Stimulated activated CD8-positive, alpha-beta memory T cell treated with anti-CD3 and anti-CD28 coated beads, Interleukin-7, amount 100 ng/mL, for 48 hours (primary cell): ENCODE results near the gene KLHL22.
"Not testable (repeated sequence)": the region's sequence is repeated elsewhere in the genome, so short reads cannot be mapped to it uniquely, and the experiment has no call there.

Experiments used
- DNase-seq, 2 donors: peaks; one replicate each; pipeline ENCODE4 v3.0.0-alpha.2; 2020; ENCODE audit warnings: low read depth in 1 of 2; ENCODE audit errors: extremely low read depth in 1 of 2

The KLHL22 gene

DNA sequence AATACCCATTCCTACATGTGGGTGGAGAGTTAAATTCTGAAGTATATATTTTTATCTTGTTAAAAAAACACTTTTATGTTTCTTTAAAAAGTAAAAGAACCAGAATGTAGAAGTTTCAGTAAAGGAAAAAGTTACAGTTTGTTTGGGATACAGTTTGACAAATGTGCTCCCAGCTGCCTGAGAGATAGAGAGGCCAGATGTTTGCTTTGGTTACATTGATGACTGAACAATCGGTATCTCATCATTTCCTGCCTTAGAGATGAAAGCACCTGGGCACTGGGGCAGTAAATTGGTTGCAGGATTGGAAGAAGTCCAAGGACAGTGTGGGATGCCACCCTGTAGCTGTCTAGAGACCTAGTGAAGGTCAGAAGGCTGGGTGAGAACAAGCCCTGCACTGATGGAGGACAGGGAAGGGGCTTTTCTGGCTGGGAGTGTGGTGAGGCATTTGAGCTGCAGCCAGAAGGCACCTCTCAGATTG, 28.4 kb upstream of the KLHL22 start:
- no peak for DNase-seq

DNA sequence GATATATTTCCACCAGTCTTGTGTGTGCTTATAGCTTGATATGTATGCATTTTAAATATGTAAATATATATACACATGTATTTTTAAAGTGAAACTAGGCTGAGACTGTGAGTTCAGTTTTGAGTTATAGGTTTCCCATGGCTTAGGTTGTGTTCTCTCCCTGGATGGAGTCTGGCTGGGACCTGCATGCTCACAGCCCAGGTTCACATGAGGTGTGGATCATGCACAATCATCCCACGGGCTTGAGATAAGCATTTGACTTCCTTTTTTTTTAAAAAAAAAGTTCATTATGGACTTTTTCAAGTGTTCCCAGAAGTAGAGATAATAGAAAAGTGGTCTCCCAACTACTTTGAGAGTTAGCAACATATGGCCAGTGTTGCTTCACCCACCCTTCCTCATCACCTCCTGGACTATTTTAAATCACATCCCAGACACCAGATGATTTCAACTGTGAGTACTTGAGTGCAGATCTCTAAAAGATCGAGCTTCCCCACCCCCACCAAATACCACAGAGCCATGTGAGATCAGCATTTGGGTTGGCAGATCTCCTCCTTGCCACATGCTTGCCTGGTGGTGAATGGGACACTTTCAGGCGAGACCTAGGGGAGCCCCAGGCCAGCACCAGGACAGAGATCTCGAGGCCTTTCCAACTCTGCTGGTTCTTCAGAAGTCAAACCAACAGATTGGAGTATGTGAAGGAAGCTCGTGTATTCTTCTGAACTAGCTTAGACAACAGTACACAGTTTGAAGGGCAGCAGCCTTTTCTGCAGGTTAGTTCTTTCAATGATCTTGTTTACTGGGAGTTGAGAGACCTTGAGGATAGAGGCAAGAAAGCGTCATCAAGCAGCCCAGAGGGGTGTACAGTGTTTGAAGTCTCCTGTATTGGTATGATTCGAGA, 27.7 kb upstream of the KLHL22 start:
- DNase-seq, result no peak

DNA sequence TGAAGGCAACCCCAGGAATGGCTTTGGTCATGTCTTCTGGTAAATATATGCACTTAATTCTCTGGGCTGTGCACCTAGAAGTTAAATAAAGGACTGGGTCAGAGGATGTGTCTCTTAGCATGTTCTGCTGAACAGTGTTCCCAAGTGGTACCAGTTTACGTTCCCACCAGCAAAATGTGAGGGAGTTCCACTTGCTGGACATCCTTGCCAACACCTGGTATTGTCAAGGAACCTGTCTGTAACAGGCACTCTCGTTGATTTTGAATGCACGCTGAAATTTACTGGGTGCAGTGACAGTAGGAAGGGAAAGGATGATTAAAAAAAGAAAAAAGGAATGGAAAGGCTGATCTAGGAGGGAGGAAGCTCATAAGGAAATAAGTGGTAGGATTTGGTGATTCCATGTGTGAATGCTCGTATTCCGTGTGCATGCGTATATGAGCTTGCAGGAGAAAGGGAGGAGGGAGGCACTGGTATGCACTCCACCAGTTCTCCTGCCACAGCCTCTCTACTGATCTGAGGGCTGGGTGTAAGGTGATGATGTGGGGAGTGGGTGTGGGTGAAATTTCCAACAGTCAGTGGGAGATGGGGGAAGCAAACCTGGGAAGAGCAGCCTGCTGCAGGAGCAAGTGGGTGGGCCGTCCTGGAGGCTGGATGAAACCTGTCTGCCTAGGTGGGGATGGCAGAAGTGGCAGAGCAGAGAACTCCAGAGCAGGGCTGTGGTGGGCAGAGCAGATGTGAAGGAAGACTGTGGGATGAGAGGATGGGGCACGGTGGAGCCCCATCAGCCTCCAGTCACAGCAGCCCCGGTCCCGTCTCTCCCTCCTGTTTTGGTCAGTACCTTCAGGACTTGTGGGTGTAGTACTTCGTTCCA, 26.8 kb upstream of the KLHL22 start:
- DNase-seq, result no peak

DNA sequence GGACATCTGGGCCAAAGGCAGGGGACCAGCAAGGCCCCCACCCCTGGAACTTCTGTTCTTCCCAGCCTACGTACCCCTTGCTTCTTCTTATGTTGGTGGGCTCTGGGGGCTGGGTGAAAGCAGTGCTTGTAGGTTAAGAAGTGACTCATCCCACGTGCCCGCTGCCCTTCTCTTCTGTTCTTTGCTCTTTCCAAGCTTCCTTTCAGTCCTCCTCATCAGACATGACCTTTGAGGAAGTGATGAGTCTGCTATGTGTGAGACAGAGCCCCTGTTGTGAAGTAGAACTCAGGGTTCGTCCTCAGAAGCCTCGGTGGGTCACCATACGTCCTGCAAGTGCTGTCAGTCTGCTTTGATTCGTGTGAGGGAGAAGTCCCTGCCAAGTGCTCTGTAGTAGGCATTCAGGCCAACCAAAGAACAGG, 24.5 kb upstream of the KLHL22 start:
- DNase-seq, result peak in 1 of 2 donors; percentile 35

DNA sequence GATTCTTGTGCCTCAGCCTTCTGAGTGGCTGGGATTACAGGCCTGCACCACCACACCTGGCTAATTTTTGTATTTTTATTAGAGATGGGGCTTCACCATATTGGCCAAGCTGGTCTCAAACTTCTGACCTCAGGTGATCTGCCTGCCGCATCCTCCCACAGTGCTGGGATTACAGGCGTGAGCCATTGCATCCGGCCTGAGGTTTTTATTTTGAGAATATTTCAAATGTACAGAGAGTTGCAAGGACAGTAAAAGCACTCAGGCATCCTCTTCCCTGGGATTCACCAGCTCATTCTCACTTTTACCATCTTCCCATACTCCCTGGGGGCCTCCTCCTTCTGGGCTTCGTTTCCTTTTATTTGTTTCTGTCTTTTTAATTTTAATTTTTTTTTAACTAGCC, 24.0 kb upstream of the KLHL22 start:
- DNase-seq, result no peak

DNA sequence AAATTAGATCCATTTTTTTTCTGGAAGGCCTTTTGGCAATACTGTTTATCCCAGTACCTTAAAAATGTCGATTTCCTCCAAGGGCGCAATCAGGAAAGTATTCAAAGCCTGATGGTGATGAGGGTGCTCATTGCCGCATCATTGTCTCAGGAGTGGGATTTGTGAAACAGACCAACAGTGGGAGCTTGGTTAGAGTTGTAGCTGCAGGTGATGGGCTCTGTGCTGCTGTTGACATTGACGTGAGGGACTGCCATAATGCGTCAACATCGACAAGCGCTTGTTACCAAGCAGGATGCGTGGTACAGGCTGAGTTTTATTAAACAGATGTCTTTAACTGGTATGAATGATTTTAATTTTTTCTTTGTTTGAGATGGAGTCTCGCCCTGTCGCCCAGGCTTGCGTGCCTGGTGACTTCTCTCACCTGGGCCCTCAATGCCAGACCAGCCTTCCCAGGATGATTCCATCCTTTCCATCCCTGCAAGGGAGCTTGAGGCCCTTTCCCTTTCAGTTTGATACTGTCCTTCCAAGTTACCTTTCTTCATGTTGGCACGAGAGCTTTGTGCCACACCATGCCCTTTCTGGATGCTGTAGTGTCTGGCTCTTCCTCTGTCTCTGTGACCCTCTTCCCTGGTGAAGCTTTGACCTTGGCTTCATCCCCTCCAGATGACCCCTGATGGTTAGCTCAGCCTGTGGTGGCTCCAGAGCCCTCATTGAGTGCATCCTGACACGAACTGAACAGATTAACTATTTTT, 22.4 kb upstream of the KLHL22 start:
- no peak for DNase-seq

DNA sequence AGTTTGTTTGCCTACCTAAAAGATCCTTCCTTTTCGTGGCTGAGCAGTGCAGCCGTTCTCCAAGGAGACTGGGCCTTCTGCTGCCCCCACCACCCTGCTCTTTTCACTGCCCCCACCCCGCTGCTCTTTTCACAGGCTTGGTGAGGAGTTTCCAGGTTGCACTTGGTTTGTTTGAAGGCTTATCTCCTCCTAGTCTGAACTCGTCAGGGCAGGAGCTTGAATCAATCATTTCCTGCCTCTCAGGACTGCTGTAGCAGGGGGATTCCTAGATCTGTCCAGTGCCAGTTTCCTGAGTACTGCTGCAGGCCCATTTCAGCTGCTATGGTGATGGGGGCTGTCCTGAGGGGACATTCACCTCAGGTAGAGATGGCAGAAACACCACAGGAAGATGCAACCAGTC, 21.8 kb upstream of the KLHL22 start:
- DNase-seq, result no peak

DNA sequence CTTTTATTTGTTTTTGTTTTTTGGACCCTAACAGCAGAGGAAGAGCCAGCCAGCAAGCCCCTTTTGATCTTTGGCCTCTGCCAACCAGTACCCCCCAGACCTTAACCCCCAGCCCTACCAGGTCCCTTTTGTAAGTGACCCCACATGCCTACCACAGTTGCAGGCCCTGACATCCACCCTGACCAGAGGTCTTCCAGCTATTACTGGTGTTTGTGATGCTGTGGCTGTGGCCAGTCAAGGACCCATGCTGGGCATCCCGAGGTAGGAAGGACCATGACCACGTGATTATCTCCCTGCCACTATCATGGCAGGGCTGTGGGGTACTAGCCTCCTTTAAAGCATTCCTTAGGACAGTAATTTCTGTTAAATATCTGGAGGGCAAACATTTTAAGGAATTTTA, 20.8 kb upstream of the KLHL22 start:
- DNase-seq, result no peak

DNA sequence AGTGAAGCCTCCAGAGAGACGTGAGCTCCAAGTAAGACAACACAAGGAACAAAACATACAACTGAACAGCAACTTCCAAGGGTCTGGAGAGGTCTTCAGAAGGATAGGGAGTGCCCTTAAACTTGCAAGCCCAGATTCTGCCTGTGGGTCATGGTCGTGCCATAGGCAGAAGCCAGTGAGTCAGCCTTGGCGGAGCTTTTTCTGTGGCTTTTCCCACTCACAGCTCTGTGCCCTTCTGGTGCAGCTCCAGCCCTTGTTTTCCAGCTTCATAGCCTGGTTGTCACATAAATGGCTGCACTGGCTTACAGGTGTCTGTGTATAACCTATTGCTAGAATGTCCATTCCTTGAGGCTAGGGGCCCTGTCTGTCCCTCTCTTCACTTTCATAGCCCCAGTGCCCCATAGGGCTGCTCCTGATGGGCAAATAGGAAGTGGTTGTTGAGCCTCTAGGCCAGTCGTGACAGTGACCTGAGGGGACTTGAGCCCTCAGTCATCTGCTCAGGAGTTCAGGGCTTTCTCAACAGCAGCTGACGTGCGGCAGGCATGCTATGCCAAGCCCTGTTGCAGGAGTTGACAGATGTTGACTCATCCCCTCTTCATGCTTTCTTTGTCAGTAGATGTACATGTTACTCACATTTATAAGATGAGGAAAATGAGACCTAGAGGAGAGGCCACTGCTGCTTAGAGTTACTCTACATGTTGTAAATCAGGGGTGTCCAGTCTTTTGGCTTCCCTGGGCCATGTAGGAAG, 19.2 kb upstream of the KLHL22 start:
- peak in 1 of 2 donors; percentile 20 for DNase-seq

DNA sequence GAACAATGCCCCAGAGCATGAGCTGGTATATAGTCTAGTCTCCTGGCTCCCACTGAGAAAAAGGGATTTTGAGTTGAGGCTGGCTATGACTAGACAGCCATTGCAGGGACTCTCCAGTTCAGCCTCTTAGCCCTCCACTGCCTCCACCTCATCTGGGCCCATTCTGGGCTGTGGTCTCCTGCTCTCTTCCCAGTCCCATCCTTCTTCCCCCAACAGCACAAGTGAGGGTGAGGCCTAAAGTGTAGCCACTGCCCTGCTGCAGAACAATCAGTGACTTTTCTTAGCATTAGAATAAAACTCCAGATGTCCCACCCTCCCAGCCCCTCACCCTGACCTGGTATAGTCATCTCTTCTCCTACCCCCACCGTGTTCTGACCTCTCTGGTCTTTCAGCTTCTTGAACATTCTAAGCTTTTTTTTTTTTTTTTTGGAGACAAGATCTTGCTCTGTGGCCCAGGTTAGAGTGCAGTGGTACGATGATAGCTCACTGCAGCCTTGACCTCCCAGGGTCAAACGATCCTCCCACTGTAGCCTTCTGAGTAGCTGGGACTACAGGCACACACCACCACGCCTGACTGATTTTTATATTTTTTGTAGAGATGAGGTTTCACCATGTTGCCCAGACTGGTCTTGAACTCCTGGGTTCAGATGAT, 16.1 kb upstream of the KLHL22 start:
- no peak for DNase-seq

DNA sequence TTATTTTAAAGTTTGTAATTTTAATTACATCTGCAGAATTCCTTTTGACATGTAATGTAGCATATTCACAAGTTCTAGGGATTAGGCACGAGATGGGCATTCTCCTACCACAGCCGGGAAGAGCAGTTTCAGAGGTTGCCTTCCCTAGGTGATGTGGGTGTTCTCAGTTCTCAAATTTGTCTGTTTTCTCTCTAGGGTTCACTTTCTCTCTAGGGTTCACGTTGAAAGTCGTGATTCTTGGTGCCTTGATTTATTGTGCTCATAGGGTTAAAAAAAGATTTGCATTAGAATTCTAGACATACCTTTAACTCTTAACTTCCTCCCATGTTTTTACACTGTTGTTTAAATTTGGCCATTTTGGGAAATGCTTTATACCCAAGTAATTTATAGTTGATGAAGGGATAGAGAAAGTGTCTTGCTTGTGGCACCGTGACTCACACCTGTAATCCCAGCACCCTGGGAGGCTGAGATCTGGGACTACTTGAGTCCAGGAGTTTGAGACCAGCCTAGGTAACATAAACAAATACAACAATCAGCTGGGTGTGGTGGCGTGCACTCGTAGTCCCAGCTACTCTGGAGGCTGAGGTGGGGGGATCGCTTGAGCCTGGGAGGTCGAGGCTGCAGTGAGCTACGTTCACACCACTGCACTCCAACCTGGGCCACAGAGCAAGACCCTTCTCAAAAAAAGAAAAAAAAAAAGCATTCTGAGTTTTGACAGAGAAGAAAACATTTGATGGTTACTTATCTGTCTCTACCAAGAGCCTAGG, 15.4 kb upstream of the KLHL22 start:
- no peak for DNase-seq

DNA sequence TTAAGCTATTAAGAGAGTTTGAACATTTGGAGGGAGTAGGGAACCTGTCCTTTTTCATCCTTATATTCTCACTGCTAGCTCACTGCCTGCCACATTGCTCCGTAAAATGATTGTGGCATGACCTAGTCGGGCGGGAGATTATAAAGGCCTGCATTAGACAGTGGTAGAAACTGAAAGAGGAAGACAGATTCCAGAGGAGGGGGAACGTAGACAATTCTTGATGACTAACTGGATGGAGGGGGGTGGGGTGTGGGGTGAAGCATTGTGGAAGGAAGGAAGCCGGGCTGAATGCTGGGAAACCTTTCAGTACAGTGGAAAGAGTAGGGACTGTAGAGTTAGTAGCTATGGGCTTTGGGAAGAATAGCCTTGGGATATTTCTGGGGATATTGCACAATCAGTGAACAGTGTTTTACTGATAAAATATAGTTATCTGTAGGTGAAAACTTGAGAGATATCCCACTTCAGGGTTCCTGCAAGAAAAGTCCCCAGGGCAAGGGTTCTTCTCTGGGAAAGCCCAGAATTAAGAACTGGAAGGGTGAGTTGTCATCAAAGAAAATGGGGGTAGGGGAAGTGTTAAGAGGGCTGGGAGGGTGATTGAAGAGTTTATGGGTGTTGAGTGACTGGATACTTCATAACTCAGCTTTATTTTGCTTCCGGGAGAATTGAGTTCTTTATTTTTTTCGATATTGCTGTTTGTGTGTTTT, 13.9 kb upstream of the KLHL22 start:
- peak in 1 of 2 donors; percentile 31 for DNase-seq

DNA sequence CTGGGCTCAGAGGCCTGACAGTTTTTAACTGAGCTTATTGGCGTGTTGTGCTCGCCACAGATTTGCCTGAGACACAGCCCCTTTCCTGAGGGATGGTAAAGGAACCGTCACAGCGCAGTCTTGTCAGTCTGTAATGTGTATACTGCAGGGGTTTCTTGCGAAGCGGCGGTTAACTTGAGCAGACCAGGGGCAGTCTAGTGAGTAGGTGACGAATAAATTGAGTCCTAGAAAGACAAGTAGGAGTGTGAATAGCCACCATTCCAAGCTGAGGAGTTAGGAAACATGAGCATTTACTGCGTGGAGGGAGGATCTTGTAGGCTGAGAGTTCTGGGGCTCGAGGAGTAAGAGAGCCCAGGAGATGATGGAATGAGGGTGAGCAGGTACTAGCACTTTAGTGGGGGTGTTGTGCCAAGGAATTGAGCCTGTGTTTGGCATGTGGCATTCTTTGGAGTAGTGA, 13.2 kb upstream of the KLHL22 start:
- no peak for DNase-seq

DNA sequence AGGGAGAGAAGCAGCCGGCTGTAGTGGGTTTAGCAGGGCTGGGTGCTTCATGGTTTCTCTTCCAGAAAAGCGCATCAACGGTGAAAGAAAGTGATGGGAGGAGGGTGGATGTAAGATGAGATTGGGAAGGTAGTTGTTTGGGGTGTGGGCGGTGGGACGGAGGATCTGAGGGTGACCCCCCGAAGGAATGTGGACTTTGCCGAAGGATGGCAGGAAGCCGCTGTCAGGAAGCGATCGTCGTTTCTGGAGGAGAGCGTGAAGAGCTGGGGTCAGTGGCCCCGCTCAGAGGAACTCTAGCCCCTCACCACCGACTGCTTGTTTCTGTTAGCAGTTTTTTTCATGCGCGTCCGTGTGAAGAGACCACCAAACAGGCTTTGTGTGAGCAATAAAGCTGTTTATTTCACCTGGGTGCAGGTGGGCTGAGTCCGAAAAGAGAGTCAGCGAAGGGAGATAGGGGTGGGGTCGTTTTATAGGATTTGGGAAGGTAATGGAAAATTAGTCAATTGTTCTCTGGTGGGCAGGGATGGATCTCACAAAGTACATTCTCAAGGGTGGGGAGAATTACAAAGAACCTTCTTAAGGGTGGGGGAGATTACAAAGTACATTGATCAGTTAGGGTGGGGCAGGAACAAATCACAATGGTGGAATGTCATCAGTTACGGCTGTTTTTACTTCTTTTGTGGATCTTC, 12.6 kb upstream of the KLHL22 start:
- not testable (repeated sequence) for DNase-seq

DNA sequence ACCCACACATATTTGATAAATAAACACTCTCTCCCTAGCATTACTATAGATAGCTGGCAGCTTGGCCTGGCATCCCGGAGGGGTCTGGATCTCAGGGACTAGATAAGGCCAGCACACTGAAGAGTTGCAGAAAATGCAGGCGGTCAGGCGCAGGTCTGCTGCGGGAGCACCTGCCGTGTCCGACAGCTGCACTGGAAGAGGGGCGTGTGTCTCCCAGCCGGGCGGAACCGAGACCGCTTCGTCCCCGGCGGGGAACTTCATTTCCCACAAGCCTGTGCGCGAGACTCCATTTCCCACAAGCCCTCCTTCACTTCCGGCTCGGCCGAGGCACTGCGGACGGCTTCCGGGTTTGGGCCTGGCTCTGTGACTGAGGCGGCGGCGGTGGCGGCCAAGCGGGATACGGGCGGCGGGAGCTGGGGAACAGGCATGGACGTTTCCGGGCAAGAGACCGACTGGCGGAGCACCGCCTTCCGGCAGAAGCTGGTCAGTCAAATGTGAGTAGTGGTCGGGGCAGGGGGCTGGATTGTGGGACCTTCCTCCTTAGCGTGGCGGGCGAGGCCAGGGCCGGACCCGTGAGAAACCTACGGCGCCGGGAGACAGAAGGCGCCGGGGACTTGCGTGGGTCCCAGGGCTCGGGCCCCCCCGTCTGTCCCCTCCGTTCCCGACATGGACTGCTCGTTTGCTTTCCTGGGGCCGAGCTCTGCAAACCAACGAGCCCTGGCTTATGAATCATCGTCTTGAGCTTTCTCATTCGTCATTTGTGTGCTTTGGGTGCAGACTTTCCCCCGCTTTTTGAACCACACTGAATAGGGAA, 11.9 kb upstream of the KLHL22 start, which contains the start of gene MED15:
Gene MED15 (plus strand): TSS at position 358 of the 814 bp plus-strand sequence. CDS start 69 bp downstream, at position 427.
- peak; percentile 77 to 86 for DNase-seq

DNA sequence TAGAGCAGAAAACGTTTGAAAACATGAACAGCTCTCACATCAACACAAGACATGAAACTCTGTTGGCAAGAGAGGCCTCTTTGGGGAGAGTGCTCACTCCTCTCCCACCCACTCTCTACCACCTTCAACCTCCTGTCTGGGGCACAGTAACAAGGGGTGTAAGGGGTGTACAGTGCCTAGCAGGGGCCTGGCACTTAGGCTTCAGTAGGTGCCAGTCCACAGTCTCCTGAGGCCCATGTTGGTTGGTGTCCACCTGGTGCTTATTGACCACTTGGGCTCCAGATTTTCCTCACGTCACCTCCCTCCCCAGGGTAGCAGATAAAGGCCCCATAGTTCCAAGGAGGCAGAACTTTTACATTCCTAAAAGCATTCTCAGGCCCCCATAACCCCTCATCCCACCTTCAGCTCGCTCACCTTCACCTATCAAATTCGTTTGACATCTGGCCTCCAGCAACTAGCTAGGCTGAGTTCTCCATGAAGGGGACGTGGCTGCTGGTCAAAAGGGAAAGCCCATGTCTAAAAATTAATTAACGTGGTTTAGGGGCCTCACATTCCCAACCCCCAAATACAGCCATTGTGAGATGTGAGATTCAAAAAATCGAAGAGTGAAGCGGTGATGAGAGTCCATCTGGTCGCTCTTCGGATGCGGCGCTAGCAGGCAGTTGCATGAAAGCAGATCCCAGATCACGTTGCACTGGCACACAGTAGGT, 11.1 kb upstream of the KLHL22 start:
- no peak for DNase-seq
